CD4-positive, CD25-positive, alpha-beta regulatory T cell (primary cell): Measurements from ENCODE around the gene CDR2L. TPM values are rescaled to one million over a fixed set of nuclear protein-coding genes. Genes with fewer than 3 reads are reported as not detected.
"Not testable (repeated sequence)": the region's sequence is repeated elsewhere in the genome, so short reads cannot be mapped to it uniquely, and the experiment has no call there.

ENCODE experiments used
- ATAC-seq, 2 donors: fragments of 150-1000 bp; cut with Tn5 transposase; one replicate each; pipeline ENCODE4 v1.10.0; 2021; ENCODE audit warnings: low read depth in 2 of 2, moderate number of reproducible peaks in 2 of 2, moderate library complexity in 1 of 2
- DNase-seq, 3 donors: peaks; one replicate each; pipeline versions ENCODE4 v3.0.0 to v3.0.0-alpha.2; 2012 to 2022; ENCODE audit warnings: mixed read lengths in 1 of 3
- H3K27ac ChIP-seq: one replicate; pipeline ENCODE4 v1.7.0; 2013; ENCODE audit warnings: mild to moderate bottlenecking, low read length; ENCODE audit not compliant: insufficient read depth, poor library complexity, severe bottlenecking
- H3K27me3 ChIP-seq: one replicate; pipeline ENCODE4 v1.7.0; 2013; ENCODE audit warnings: low read length; ENCODE audit not compliant: control insufficient read depth, insufficient read depth
- H3K36me3 ChIP-seq: one replicate; pipeline ENCODE4 v1.7.0; 2013; ENCODE audit warnings: mild to moderate bottlenecking, low read length, moderate library complexity; ENCODE audit not compliant: control insufficient read depth, insufficient read depth
- H3K4me1 ChIP-seq: 2 replicates; pipeline ENCODE4 v1.7.0; 2013; ENCODE audit warnings: mild to moderate bottlenecking, low read length; ENCODE audit not compliant: insufficient read depth, control insufficient read depth, poor library complexity, severe bottlenecking
- H3K4me3 ChIP-seq: one replicate; pipeline ENCODE4 v1.7.0; 2013; ENCODE audit warnings: low read depth, mild to moderate bottlenecking, low read length, moderate library complexity
- H3K9me3 ChIP-seq, 2 experiments: 1 replicate in 1 of 2; 2 replicates in 1 of 2; pipeline ENCODE4 v1.7.0; 2013; ENCODE audit warnings: low read length in 2 of 2, mild to moderate bottlenecking in 1 of 2, moderate library complexity in 1 of 2; ENCODE audit not compliant: control insufficient read depth in 2 of 2
- H3K27ac Mint-ChIP-seq, 3 donors: one replicate each; pipeline ENCODE4 v1.8.0; 2020 to 2022; ENCODE audit warnings: mild to moderate bottlenecking in 3 of 3, mixed read lengths in 3 of 3, moderate library complexity in 2 of 3
- H3K27me3 Mint-ChIP-seq: one replicate; pipeline ENCODE4 v1.8.0; 2022; ENCODE audit warnings: mild to moderate bottlenecking, mixed read lengths
- H3K36me3 Mint-ChIP-seq: one replicate; pipeline ENCODE4 v1.8.0; 2020; ENCODE audit warnings: mixed read lengths
- H3K4me1 Mint-ChIP-seq, 4 donors: one replicate each; pipeline ENCODE4 v1.8.0; 2020 to 2022; ENCODE audit warnings: mixed read lengths in 4 of 4, mild to moderate bottlenecking in 1 of 4
- H3K4me3 Mint-ChIP-seq, 4 donors: one replicate each; pipeline ENCODE4 v1.8.0; 2020 to 2022; ENCODE audit warnings: mild to moderate bottlenecking in 4 of 4, mixed read lengths in 4 of 4, moderate library complexity in 3 of 4
- H3K9me3 Mint-ChIP-seq, 7 donors: one replicate each; pipeline ENCODE4 v1.8.0; 2020 to 2022; ENCODE audit warnings: mixed read lengths in 7 of 7, mild to moderate bottlenecking in 3 of 7, moderate library complexity in 2 of 7
- polyA plus RNA-seq, 4 donors: library from polyadenylated mRNA; unstranded; fragments of 300-500 nt; fragmentation: Illumina TruSeq; gene quantifications; one replicate each; pipeline ENCODE4 v1.2.3, GENCODE V29; 2021
- total RNA-seq: library from RNA; stranded (reverse); gene quantifications from one replicate; pipeline ENCODE4 v1.2.3, GENCODE V29; 2022

CDR2L gene
- total and polyA plus RNA-seq, 5 donors from 2014 or later = 0.05 to 0.09 TPM; not detected in 3

GRCh38 chr17:75019146-75019545 is 31.7 kb downstream of the CDR2L start:
- H3K9me3 ChIP-seq = no peaks in the 10 kb centered on the region
- no peak for ATAC-seq
- DNase-seq = no peak
- Mint-ChIP-seq H3K36me3 (peaks cover 41% of the 10 kb centered on the region), H3K27me3 (no peaks in the 10 kb centered on the region), H3K27ac (peak overlapping the region in 1 of 3 donors; percentile 20), H3K4me1 (peaks cover 9 to 21% (median 14%) of the 10 kb centered on the region in 4 donors), H3K9me3 (no peaks in the 10 kb centered on the region), H3K4me3 (no peak overlapping the region)
- no peak overlapping the region for H3K27ac ChIP-seq
- no peaks in the 10 kb centered on the region for H3K27me3 ChIP-seq
- H3K36me3 ChIP-seq = peaks cover 43% of the 10 kb centered on the region
- H3K4me3 ChIP-seq = no peak overlapping the region
- no peaks in the 10 kb centered on the region for H3K4me1 ChIP-seq

DNA sequence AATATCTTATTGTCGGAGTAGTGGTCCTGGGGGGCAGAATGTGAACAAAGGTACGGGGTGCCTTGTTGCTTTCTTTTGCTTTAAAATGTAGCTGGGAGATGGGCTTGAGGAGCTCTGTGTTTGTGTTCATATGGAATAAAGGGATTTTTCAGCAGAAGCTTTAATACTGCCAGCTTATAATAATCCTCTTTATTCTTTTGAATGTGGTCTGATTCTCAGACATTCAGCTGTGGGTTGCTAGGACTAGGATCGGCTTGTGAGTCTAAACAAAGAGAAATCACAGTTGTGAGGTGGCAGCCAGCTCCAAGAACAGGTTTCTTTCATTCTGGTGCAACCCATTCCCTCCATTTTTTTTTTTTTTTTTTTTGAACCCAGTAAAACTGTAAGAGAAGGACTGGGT is 32.3 kb downstream of the CDR2L start:
- no peaks in the 10 kb centered on the region for H3K4me1 ChIP-seq
- Mint-ChIP-seq H3K27me3 (no peaks in the 10 kb centered on the region), H3K4me3 (peak overlapping the region in 1 of 4 donors; percentile 43), H3K9me3 (no peaks in the 10 kb centered on the region), H3K27ac (no peak overlapping the region), H3K4me1 (peaks cover 7 to 18% (median 11%) of the 10 kb centered on the region in 4 donors), H3K36me3 (peaks cover 41% of the 10 kb centered on the region)
- ATAC-seq (no peak), DNase-seq (no peak)
- peaks cover 43% of the 10 kb centered on the region for H3K36me3 ChIP-seq
- H3K27me3 ChIP-seq = no peaks in the 10 kb centered on the region
- H3K27ac ChIP-seq = no peak overlapping the region
- no peaks in the 10 kb centered on the region for H3K9me3 ChIP-seq
- H3K4me3 ChIP-seq = no peak overlapping the region

- Mint-ChIP-seq H3K9me3 (peaks cover 0 to 1% (median 0%) of the 10 kb centered on the region in 7 donors), H3K4me3 (no peak overlapping the region), H3K27me3 (no peaks in the 10 kb centered on the region), H3K27ac (no peak overlapping the region), H3K36me3 (peaks cover 37% of the 10 kb centered on the region), H3K4me1 (peaks cover 5 to 19% (median 7%) of the 10 kb centered on the region in 4 donors)
- DNase-seq (no peak), ATAC-seq (no peak)
- no peak overlapping the region for H3K4me3 ChIP-seq
- no peaks in the 10 kb centered on the region for H3K9me3 ChIP-seq
- H3K4me1 ChIP-seq = no peaks in the 10 kb centered on the region
- peaks cover 43% of the 10 kb centered on the region for H3K36me3 ChIP-seq
- H3K27ac ChIP-seq = no peak overlapping the region
- H3K27me3 ChIP-seq = no peaks in the 10 kb centered on the region
Measured at GRCh38 chr17:75020331-75021110, 33.1 kb downstream of the CDR2L start.

GRCh38 chr17:75024686-75025397 is 37.4 kb downstream of the CDR2L start:
- Mint-ChIP-seq H3K4me1 (peaks cover 5 to 14% (median 8%) of the 10 kb centered on the region in 4 donors), H3K4me3 (peak overlapping the region in 1 of 4 donors; percentile 72), H3K27me3 (peaks cover 5% of the 10 kb centered on the region), H3K9me3 (peaks cover 0 to 4% (median 0%) of the 10 kb centered on the region in 7 donors), H3K36me3 (peaks cover 18% of the 10 kb centered on the region), H3K27ac (peak overlapping the region; percentile 14 to 74 (median 59))
- Histone ChIP-seq H3K36me3 (peaks cover 26% of the 10 kb centered on the region), H3K9me3 (no peaks in the 10 kb centered on the region), H3K27me3 (no peaks in the 10 kb centered on the region), H3K4me1 (no peaks in the 10 kb centered on the region), H3K4me3 (no peak overlapping the region), H3K27ac (no peak overlapping the region)
- ATAC-seq = no peak
- DNase-seq = peak in 2 of 3 donors; percentile 22 to 35

DNA sequence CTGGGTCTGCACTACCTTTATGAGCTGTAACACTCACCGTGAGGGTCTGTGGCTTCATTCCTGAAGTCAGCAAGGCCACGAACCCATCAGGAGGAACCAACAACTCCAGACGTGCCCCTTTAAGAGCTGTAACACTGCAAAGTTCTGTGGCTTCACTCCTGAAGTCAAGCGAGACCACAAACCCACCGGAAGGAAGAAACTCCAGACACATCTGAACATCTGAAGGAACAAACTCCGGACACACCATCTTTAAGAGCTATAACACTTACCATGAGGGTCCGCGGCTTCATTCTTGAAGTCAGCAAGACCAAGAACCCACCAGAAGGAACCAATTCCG is 37.9 kb downstream of the CDR2L start:
- peak overlapping the region; percentile 59 to 74 (median 63) for H3K27ac Mint-ChIP-seq
- H3K4me3 Mint-ChIP-seq = peak overlapping the region in 1 of 4 donors; percentile 72
- not testable (repeated sequence) for H3K27me3 Mint-ChIP-seq, H3K4me3 ChIP-seq, H3K9me3 Mint-ChIP-seq, H3K9me3 ChIP-seq, H3K27me3 ChIP-seq, ATAC-seq, H3K27ac ChIP-seq, H3K4me1 ChIP-seq, DNase-seq
- peaks cover 15% of the 10 kb centered on the region for H3K36me3 Mint-ChIP-seq
- H3K4me1 Mint-ChIP-seq = peaks cover 5 to 14% (median 8%) of the 10 kb centered on the region in 4 donors
- H3K36me3 ChIP-seq = peaks cover 21% of the 10 kb centered on the region

DNA sequence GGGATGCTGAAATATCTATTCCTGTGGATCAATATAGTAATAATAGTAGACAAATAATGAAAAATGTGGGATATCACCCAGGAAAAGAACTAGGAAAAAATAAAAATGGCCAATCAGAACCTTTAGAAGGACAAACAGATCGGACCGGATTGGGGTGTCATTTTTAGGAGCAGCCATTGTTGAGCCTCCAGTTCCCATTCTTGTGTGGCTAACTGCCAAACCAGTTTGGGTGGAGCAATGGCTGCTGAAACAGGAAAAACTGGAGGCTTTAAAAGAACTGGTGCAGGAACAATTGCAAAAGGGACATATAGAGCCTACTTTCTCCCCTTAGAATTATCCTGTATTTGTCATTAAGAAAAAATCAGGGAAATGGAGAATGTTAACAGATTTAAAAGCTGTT is 39.2 kb downstream of the CDR2L start:
- not testable (repeated sequence) for H3K9me3 Mint-ChIP-seq, H3K4me1 ChIP-seq, H3K4me3 ChIP-seq, H3K27me3 Mint-ChIP-seq, H3K27me3 ChIP-seq, H3K27ac Mint-ChIP-seq, ATAC-seq, H3K36me3 Mint-ChIP-seq, H3K9me3 ChIP-seq, H3K27ac ChIP-seq, H3K36me3 ChIP-seq, DNase-seq
- H3K4me3 Mint-ChIP-seq = peak overlapping the region in 1 of 4 donors; percentile 21
- peaks cover 5 to 18% (median 8%) of the 10 kb centered on the region in 4 donors for H3K4me1 Mint-ChIP-seq

DNA sequence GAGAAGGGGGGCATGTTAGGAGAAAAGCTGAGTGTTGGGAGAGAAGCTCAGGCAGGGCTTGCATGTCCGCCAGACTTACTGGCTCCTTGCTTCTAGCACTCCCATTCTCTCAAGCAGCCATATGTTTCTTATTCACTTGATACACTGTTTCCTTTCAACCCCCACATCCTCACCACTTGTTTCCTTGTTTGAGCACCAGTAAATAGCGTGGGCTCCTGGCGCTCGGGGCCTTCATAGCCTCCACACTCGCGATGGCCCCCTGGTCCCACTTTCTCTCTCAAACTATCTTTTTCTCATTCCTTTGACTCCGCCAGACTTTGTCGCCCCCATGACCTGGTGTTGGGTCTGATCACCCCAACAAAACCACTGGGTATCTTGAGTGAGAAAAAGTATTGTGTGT is 42.7 kb downstream of the CDR2L start:
- H3K27ac ChIP-seq = no peak overlapping the region
- H3K36me3 ChIP-seq = no peaks in the 10 kb centered on the region
- H3K4me1 Mint-ChIP-seq = peaks cover 7 to 45% (median 29%) of the 10 kb centered on the region in 4 donors
- no peak overlapping the region for H3K4me3 ChIP-seq
- H3K4me3 Mint-ChIP-seq = peak overlapping the region in 1 of 4 donors; percentile 29
- peaks cover 0 to 8% (median 1%) of the 10 kb centered on the region in 7 donors for H3K9me3 Mint-ChIP-seq
- no peaks in the 10 kb centered on the region for H3K36me3 Mint-ChIP-seq
- no peaks in the 10 kb centered on the region for H3K27me3 ChIP-seq
- DNase-seq (no peak), ATAC-seq (no peak)
- H3K27ac Mint-ChIP-seq = peak overlapping the region; percentile 6 to 54 (median 13)
- H3K9me3 ChIP-seq = no peaks in the 10 kb centered on the region
- H3K27me3 Mint-ChIP-seq = peaks cover 30% of the 10 kb centered on the region
- H3K4me1 ChIP-seq = peaks cover 33% of the 10 kb centered on the region
